Measurements from ENCODE around the gene DCP1B.

DNA sequence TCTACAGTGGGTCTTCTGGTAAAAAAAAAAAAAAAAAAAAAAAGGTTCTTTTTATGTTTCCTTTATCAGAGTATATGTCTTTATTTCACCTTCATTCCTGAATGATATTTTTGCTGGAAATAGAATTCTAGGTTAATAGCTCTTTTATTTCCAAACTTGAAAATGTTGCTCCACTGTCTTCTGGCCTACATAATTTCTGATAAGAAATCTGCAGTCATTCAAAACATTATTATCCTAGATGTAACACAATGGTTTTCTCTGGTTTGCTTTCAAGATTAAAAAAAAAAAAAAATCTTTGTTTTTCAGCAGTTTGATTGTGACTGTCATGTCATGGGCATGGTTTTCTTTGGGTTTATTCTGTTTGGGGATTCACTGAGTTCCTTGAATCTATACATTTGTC is 19.5 kb downstream of the DCP1B start:
- TF ChIP-seq SIN3A (IDR thresholded peaks at IDR 0.05; ENCODE audit: borderline replicate concordance, insufficient read depth, low read depth, low read length) = no peak
- no peak for TF ChIP-seq CTCF (IDR thresholded peaks at IDR 0.05)
- no peak for TF ChIP-seq REST (IDR thresholded peaks at IDR 0.05; ENCODE audit: insufficient read depth in 1 of 2, low read depth in 2 of 2, low read length in 1 of 2)
- TF ChIP-seq POLR2AphosphoS5 (IDR thresholded peaks at IDR 0.05; ENCODE audit: low read depth, low read length) = no peak
